ENCODE data around the gene LHPP.

Gene LHPP

GRCh38 chr10:124601016-124601415 lies 139.4 kb downstream of the LHPP start:
- TF ChIP-seq CTCF (IDR thresholded peaks at IDR 0.05; ENCODE audit: insufficient read depth, missing control alignments), result no peak
- FAIRE-seq, result no peak

GRCh38 chr10:124601431-124602120 lies 140.0 kb downstream of the LHPP start:
- FAIRE-seq (no peak), DNase-seq (ENCODE audit: insufficient read length, low spot score) (no peak)
- no peak for TF ChIP-seq CTCF (IDR thresholded peaks at IDR 0.05; ENCODE audit: insufficient read depth, missing control alignments)

More at GRCh38 chr10:124601016-124601415, 139.4 kb downstream of the LHPP start:
- DNase-seq (ENCODE audit: insufficient read length, low spot score), result no peak

GRCh38 chr10:124602121-124602561 lies 140.5 kb downstream of the LHPP start:
- no peak for DNase-seq (ENCODE audit: insufficient read length, low spot score)
- no peak for TF ChIP-seq CTCF (IDR thresholded peaks at IDR 0.05; ENCODE audit: insufficient read depth, missing control alignments)
- no peak for FAIRE-seq

GRCh38 chr10:124602646-124603365 lies 141.2 kb downstream of the LHPP start:
- DNase-seq (ENCODE audit: insufficient read length, low spot score) (no peak), FAIRE-seq (no peak)
- TF ChIP-seq CTCF (IDR thresholded peaks at IDR 0.05; ENCODE audit: insufficient read depth, missing control alignments), result no peak

- TF ChIP-seq CTCF (IDR thresholded peaks at IDR 0.05; ENCODE audit: insufficient read depth, missing control alignments), result no peak
- FAIRE-seq (no peak), DNase-seq (ENCODE audit: insufficient read length, low spot score) (no peak)
Measured at GRCh38 chr10:124603376-124604213, 142.0 kb downstream of the LHPP start.

- FAIRE-seq (no peak), DNase-seq (ENCODE audit: insufficient read length, low spot score) (no peak)
- TF ChIP-seq CTCF (IDR thresholded peaks at IDR 0.05; ENCODE audit: insufficient read depth, missing control alignments), result no peak
Measured at GRCh38 chr10:124604214-124605000, 142.8 kb downstream of the LHPP start.

Measured in D721Med (cell line).